CD4-positive, alpha-beta T cell treated with Interleukin-2 at 100 ng/mL for 4 hours (primary cell): ENCODE measurements around the gene HRNR.
"Not testable (repeated sequence)": the region's sequence is repeated elsewhere in the genome, so short reads cannot be mapped to it uniquely, and the experiment has no call there.

Source experiments
- DNase-seq: peaks from one replicate; pipeline ENCODE4 v3.0.0-alpha.2; 2020; ENCODE audit warnings: low spot score

The HRNR gene

GRCh38 chr1:152224093-152224492 lies at the start of gene HRNR:
HRNR (minus strand) TSS chr1:152224193; CDS start chr1:152223253, 940 bp downstream.
- DNase-seq: no peak

GRCh38 chr1:152256394-152256793 lies 32.4 kb upstream of the HRNR start:
- DNase-seq: not testable (repeated sequence)

GRCh38 chr1:152252157-152252556 lies 28.2 kb upstream of the HRNR start:
- no peak for DNase-seq

- no peak for DNase-seq
Observed at GRCh38 chr1:152251391-152251790, 27.4 kb upstream of the HRNR start.

GRCh38 chr1:152247316-152247715 lies 23.3 kb upstream of the HRNR start:
- DNase-seq: no peak

GRCh38 chr1:152244576-152245273 lies 20.7 kb upstream of the HRNR start:
- no peak for DNase-seq

- no peak for DNase-seq
Observed at GRCh38 chr1:152237093-152237492, 13.1 kb upstream of the HRNR start.

- DNase-seq: no peak
Observed at GRCh38 chr1:152228831-152229230, 4.8 kb upstream of the HRNR start.

- no peak for DNase-seq
Observed at GRCh38 chr1:152227310-152227928, 3.4 kb upstream of the HRNR start.

- DNase-seq: no peak
Observed at GRCh38 chr1:152225678-152226077, 1.7 kb upstream of the HRNR start.

GRCh38 chr1:152220166-152221163 lies 3.5 kb downstream of the HRNR start:
- no peak for DNase-seq

- DNase-seq: not testable (repeated sequence)
Observed at GRCh38 chr1:152219438-152219837, 4.6 kb downstream of the HRNR start.

GRCh38 chr1:152218762-152219436 lies 5.1 kb downstream of the HRNR start:
- no peak for DNase-seq

GRCh38 chr1:152215604-152216003 lies 8.4 kb downstream of the HRNR start:
- DNase-seq: not testable (repeated sequence)

GRCh38 chr1:152214911-152215310 lies 9.1 kb downstream of the HRNR start:
- not testable (repeated sequence) for DNase-seq

- no peak for DNase-seq
Observed at GRCh38 chr1:152198982-152199381, 25.0 kb downstream of the HRNR start.

- no peak for DNase-seq
Observed at GRCh38 chr1:152197361-152197941, 26.5 kb downstream of the HRNR start.

- no peak for DNase-seq
Observed at GRCh38 chr1:152191711-152192110, 32.3 kb downstream of the HRNR start.

- no peak for DNase-seq
Observed at GRCh38 chr1:152191260-152191659, 32.7 kb downstream of the HRNR start.

- no peak for DNase-seq
Observed at GRCh38 chr1:152190589-152190988, 33.4 kb downstream of the HRNR start.

- DNase-seq: peak; percentile 76
Observed at GRCh38 chr1:152189657-152190442, 34.1 kb downstream of the HRNR start.
